ENCODE results near the gene TPK1.

TPK1 gene

GRCh38 chr7:144723301-144723700 is 112.6 kb downstream of the TPK1 start:
- DNase-seq (ENCODE audit: low spot score), result no peak

GRCh38 chr7:144720710-144721109 is 115.1 kb downstream of the TPK1 start:
- DNase-seq (ENCODE audit: low spot score), result no peak

- no peak for DNase-seq (ENCODE audit: low spot score)
These were observed 115.7 kb downstream of the TPK1 start for GRCh38 chr7:144720149-144720548.

- no peak for DNase-seq (ENCODE audit: low spot score)
These were observed 118.1 kb downstream of the TPK1 start for GRCh38 chr7:144717720-144718119.

- no peak for DNase-seq (ENCODE audit: low spot score)
These were observed 122.0 kb downstream of the TPK1 start for GRCh38 chr7:144713850-144714249.

GRCh38 chr7:144710791-144711190 is 125.1 kb downstream of the TPK1 start:
- no peak for DNase-seq (ENCODE audit: low spot score)

GRCh38 chr7:144709066-144709465 is 126.8 kb downstream of the TPK1 start:
- DNase-seq (ENCODE audit: low spot score), result no peak

GRCh38 chr7:144691240-144691639 is 144.6 kb downstream of the TPK1 start:
- no peak for DNase-seq (ENCODE audit: low spot score)

- no peak for DNase-seq (ENCODE audit: low spot score)
These were observed 153.1 kb downstream of the TPK1 start for GRCh38 chr7:144682581-144683280.

GRCh38 chr7:144676492-144676891 is 159.4 kb downstream of the TPK1 start:
- no peak for DNase-seq (ENCODE audit: low spot score)

GRCh38 chr7:144674550-144674949 is 161.3 kb downstream of the TPK1 start:
- no peak for DNase-seq (ENCODE audit: low spot score)

GRCh38 chr7:144672869-144673268 is 163.0 kb downstream of the TPK1 start:
- DNase-seq (ENCODE audit: low spot score), result no peak

GRCh38 chr7:144671429-144671828 is 164.4 kb downstream of the TPK1 start:
- no peak for DNase-seq (ENCODE audit: low spot score)

- DNase-seq (ENCODE audit: low spot score), result no peak
These were observed 165.6 kb downstream of the TPK1 start for GRCh38 chr7:144670218-144670617.

GRCh38 chr7:144668503-144668902 is 167.3 kb downstream of the TPK1 start:
- no peak for DNase-seq (ENCODE audit: low spot score)

GRCh38 chr7:144665689-144666381 is 170.0 kb downstream of the TPK1 start:
- DNase-seq (ENCODE audit: low spot score), result no peak

GRCh38 chr7:144659211-144659610 is 176.6 kb downstream of the TPK1 start:
- no peak for DNase-seq (ENCODE audit: low spot score)

- DNase-seq (ENCODE audit: low spot score), result no peak
These were observed 178.8 kb downstream of the TPK1 start for GRCh38 chr7:144656965-144657517.

- no peak for DNase-seq (ENCODE audit: low spot score)
These were observed 182.4 kb downstream of the TPK1 start for GRCh38 chr7:144653449-144653848.

- no peak for DNase-seq (ENCODE audit: low spot score)
These were observed 185.4 kb downstream of the TPK1 start for GRCh38 chr7:144650439-144650838.

- no peak for DNase-seq (ENCODE audit: low spot score)
These were observed 186.7 kb downstream of the TPK1 start for GRCh38 chr7:144649120-144649519.

- no peak for DNase-seq (ENCODE audit: low spot score)
These were observed 194.3 kb downstream of the TPK1 start for GRCh38 chr7:144641389-144642044.

GRCh38 chr7:144632724-144633123 is 203.1 kb downstream of the TPK1 start:
- no peak for DNase-seq (ENCODE audit: low spot score)

Measured in HuH-7.5 (cell line).